ENCODE measurements around the gene MANEAL. TPM values are rescaled to one million over a fixed set of nuclear protein-coding genes. Genes with fewer than 3 reads are reported as not detected.

MANEAL gene
- total RNA-seq, 1 donor from 2014 or later: 0.26 TPM

DNA sequence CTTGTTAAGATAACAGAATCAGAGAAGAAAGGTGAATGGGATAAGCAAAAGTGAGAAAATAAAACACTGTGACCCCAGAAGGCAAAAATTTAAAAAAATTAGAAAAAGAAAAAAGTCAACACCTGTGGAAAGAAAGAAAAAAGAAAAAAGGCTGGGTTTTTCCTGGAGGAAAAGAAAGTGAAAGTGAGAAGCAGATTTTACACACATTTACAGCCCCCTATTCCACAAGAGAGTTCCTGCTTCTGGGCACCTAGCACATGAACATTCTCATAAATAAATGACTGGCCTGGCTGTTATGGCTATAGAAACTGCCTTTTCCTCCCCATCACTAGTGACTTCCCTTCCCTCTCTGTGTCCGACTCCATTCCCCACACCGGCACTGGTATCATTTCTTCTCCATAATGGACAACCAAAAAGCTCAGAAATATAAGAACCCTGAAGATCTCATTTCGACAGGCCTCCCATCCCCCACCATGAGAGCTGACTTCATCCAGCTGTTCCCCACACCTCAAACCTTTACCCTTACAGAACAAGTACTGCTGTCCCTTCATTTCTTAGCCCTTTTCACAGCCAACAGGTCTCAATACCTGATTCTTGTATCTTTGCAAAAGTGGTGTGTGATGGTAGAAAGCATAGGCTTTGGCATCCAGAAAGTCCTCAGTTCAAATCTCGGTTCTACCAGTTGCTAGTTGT lies 53.1 kb downstream of the MANEAL start:
- Histone ChIP-seq H3K4me3 (ENCODE audit: low read depth, low read length) (no peak overlapping the region), H3K27me3 (ENCODE audit: control insufficient read depth, insufficient read depth, low read length) (no peaks in the 10 kb centered on the region), H3K36me3 (ENCODE audit: control insufficient read depth, insufficient read depth, low read length) (peaks cover 3% of the 10 kb centered on the region)
- FAIRE-seq (no peak), DNase-seq (ENCODE audit: low read depth) (no peak)
- TF ChIP-seq, protein P1, sequence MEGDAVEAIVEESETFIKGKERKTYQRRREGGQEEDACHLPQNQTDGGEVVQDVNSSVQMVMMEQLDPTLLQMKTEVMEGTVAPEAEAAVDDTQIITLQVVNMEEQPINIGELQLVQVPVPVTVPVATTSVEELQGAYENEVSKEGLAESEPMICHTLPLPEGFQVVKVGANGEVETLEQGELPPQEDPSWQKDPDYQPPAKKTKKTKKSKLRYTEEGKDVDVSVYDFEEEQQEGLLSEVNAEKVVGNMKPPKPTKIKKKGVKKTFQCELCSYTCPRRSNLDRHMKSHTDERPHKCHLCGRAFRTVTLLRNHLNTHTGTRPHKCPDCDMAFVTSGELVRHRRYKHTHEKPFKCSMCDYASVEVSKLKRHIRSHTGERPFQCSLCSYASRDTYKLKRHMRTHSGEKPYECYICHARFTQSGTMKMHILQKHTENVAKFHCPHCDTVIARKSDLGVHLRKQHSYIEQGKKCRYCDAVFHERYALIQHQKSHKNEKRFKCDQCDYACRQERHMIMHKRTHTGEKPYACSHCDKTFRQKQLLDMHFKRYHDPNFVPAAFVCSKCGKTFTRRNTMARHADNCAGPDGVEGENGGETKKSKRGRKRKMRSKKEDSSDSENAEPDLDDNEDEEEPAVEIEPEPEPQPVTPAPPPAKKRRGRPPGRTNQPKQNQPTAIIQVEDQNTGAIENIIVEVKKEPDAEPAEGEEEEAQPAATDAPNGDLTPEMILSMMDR (IDR thresholded peaks at IDR 0.05; ENCODE audit: insufficient read depth, low read length, severe bottlenecking): no peak

- Histone ChIP-seq H3K4me3 (ENCODE audit: low read depth, low read length) (no peak overlapping the region), H3K36me3 (ENCODE audit: control insufficient read depth, insufficient read depth, low read length) (peaks cover 7% of the 10 kb centered on the region), H3K27me3 (ENCODE audit: control insufficient read depth, insufficient read depth, low read length) (no peaks in the 10 kb centered on the region)
- FAIRE-seq (no peak), DNase-seq (ENCODE audit: low read depth) (no peak)
- TF ChIP-seq, protein P1 (IDR thresholded peaks at IDR 0.05; ENCODE audit: insufficient read depth, low read length, severe bottlenecking): no peak
Observed at GRCh38 chr1:37849480-37849879, 55.8 kb downstream of the MANEAL start.

GRCh38 chr1:37850352-37850955 lies 56.8 kb downstream of the MANEAL start:
- Histone ChIP-seq H3K27me3 (ENCODE audit: control insufficient read depth, insufficient read depth, low read length) (no peaks in the 10 kb centered on the region), H3K4me3 (ENCODE audit: low read depth, low read length) (no peak overlapping the region), H3K36me3 (ENCODE audit: control insufficient read depth, insufficient read depth, low read length) (peaks cover 8% of the 10 kb centered on the region)
- no peak for FAIRE-seq
- TF ChIP-seq, protein P1 (IDR thresholded peaks at IDR 0.05; ENCODE audit: insufficient read depth, low read length, severe bottlenecking): no peak
- peak; percentile 88 for DNase-seq (ENCODE audit: low read depth)

Other genes starting within 250 kb of the MANEAL start
- gene SNIP1, start 239.6 kb upstream of the MANEAL start, total RNA-seq: 11.3 and 16.9 TPM in 2 replicates
- gene DNALI1, start 236.9 kb upstream of the MANEAL start, total RNA-seq: under 0.01 and 0.26 TPM in 2 replicates
- gene GNL2, start 197.9 kb upstream of the MANEAL start, total RNA-seq: 64.5 and 73.4 TPM in 2 replicates
- not detected in 2 replicates for gene RSPO1, start 159.0 kb upstream of the MANEAL start, total RNA-seq
- gene CDCA8, start 101.3 kb upstream of the MANEAL start, total RNA-seq: 0.26 and 0.38 TPM in 2 replicates
- 0.13 and 0.26 TPM in 2 replicates for gene EPHA10, start 28.7 kb upstream of the MANEAL start, total RNA-seq
- gene C1orf122, start 13.9 kb downstream of the MANEAL start, total RNA-seq: 18.8 and 26.1 TPM in 2 replicates
- 25.6 and 47.9 TPM in 2 replicates for gene YRDC, start 14.4 kb downstream of the MANEAL start, total RNA-seq
- gene MTF1, start 65.7 kb downstream of the MANEAL start, total RNA-seq: 3.7 and 5.6 TPM in 2 replicates
- 5.6 and 8.4 TPM in 2 replicates for gene INPP5B, start 153.2 kb downstream of the MANEAL start, total RNA-seq
- 83.2 and 90.6 TPM in 2 replicates for gene SF3A3, start 196.2 kb downstream of the MANEAL start, total RNA-seq
- gene FHL3, start 211.7 kb downstream of the MANEAL start, total RNA-seq: 2.6 and 6.7 TPM in 2 replicates
- gene UTP11, start 218.9 kb downstream of the MANEAL start, total RNA-seq: 20.5 and 20.9 TPM in 2 replicates